ENCODE data around the gene C16orf46. TPM values are rescaled to one million over a fixed set of nuclear protein-coding genes. Genes with fewer than 3 reads are reported as not detected.

C16orf46 gene
- polyA plus RNA-seq, 1 donor from 2014 or later: 8.7 TPM

DNA sequence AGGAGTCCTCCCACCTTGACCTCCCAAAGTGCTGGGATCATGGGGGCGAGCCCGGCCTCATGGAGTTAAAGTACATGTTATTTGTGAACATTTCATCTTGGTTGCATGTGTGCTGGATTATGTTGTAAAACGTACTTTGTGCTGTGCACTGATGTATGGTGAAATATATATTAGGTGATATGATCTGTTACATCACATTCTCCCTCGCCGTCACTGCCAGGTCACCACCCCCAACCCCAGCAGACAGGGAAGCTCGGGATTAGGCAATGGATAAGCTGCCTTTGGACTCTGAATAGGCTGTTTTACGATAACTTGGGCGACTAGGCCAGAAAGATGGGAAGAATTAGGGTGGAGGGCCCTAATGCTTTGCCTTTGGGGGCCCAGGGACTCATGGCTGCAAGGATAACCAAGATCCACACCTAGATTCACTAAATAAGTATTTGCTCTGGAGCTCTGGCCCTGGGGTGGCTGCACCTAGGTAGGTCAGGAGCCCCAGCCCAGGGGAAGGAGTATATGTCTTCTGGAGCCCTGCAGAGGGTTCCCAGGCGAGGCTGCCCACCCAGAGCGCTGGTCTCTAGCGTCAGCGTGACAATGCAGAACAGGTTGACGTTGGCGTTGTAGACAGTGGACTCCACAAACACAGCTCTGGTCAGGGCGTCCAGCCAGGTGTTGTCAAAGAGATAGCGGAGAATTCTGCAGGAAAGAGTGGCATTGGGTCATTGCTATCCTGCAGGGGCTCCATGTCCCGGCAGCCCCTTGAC lies 46.2 kb upstream of the C16orf46 start:
- no peaks in the 10 kb centered on the region for H4K20me1 ChIP-seq (ENCODE audit: insufficient read depth)
- H3K36me3 ChIP-seq (ENCODE audit: insufficient read depth, low read length): no peaks in the 10 kb centered on the region
- H2AFZ ChIP-seq (ENCODE audit: low read depth, low read length): no peak overlapping the region
- H3K27me3 ChIP-seq (ENCODE audit: insufficient read depth, low read depth, low read length): no peaks in the 10 kb centered on the region
- no peaks in the 10 kb centered on the region for H3K9me3 ChIP-seq (ENCODE audit: low read length)
- no peak overlapping the region for H3K9ac ChIP-seq (ENCODE audit: low read length)
- no peak overlapping the region for H3K4me2 ChIP-seq (ENCODE audit: low read length)
- H3K79me2 ChIP-seq (replicated peaks; ENCODE audit: insufficient read depth, low read length): no peaks in the 10 kb centered on the region
- H3K9me2 ChIP-seq (ENCODE audit: insufficient read depth, low read length): no peaks in the 10 kb centered on the region
- no peaks in the 10 kb centered on the region for H3F3A ChIP-seq (ENCODE audit: insufficient read depth, low read length, poor library complexity, severe bottlenecking)
- TF ChIP-seq, protein P1, sequence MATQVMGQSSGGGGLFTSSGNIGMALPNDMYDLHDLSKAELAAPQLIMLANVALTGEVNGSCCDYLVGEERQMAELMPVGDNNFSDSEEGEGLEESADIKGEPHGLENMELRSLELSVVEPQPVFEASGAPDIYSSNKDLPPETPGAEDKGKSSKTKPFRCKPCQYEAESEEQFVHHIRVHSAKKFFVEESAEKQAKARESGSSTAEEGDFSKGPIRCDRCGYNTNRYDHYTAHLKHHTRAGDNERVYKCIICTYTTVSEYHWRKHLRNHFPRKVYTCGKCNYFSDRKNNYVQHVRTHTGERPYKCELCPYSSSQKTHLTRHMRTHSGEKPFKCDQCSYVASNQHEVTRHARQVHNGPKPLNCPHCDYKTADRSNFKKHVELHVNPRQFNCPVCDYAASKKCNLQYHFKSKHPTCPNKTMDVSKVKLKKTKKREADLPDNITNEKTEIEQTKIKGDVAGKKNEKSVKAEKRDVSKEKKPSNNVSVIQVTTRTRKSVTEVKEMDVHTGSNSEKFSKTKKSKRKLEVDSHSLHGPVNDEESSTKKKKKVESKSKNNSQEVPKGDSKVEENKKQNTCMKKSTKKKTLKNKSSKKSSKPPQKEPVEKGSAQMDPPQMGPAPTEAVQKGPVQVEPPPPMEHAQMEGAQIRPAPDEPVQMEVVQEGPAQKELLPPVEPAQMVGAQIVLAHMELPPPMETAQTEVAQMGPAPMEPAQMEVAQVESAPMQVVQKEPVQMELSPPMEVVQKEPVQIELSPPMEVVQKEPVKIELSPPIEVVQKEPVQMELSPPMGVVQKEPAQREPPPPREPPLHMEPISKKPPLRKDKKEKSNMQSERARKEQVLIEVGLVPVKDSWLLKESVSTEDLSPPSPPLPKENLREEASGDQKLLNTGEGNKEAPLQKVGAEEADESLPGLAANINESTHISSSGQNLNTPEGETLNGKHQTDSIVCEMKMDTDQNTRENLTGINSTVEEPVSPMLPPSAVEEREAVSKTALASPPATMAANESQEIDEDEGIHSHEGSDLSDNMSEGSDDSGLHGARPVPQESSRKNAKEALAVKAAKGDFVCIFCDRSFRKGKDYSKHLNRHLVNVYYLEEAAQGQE (IDR thresholded peaks at IDR 0.05; ENCODE audit: borderline replicate concordance): no peak
- TF ChIP-seq, protein P2, sequence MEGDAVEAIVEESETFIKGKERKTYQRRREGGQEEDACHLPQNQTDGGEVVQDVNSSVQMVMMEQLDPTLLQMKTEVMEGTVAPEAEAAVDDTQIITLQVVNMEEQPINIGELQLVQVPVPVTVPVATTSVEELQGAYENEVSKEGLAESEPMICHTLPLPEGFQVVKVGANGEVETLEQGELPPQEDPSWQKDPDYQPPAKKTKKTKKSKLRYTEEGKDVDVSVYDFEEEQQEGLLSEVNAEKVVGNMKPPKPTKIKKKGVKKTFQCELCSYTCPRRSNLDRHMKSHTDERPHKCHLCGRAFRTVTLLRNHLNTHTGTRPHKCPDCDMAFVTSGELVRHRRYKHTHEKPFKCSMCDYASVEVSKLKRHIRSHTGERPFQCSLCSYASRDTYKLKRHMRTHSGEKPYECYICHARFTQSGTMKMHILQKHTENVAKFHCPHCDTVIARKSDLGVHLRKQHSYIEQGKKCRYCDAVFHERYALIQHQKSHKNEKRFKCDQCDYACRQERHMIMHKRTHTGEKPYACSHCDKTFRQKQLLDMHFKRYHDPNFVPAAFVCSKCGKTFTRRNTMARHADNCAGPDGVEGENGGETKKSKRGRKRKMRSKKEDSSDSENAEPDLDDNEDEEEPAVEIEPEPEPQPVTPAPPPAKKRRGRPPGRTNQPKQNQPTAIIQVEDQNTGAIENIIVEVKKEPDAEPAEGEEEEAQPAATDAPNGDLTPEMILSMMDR (IDR thresholded peaks at IDR 0.05; ENCODE audit: poor library complexity, severe bottlenecking): no peak
- TF ChIP-seq TAF1 (IDR thresholded peaks at IDR 0.05; ENCODE audit: low read depth): no peak
- TF ChIP-seq EZH2 (IDR thresholded peaks at IDR 0.05; ENCODE audit: borderline replicate concordance, insufficient read depth, low read length, poor library complexity, severe bottlenecking): no peak
- no peak for TF ChIP-seq SMC3 (conservative IDR thresholded peaks at IDR 0.05; ENCODE audit: poor library complexity)
- TF ChIP-seq POLR2AphosphoS5 (IDR thresholded peaks at IDR 0.05): no peak
- TF ChIP-seq RAD21 (conservative IDR thresholded peaks at IDR 0.05): no peak
- no peak for TF ChIP-seq EP300 (conservative IDR thresholded peaks at IDR 0.05; ENCODE audit: poor library complexity, severe bottlenecking)
- no peak for TF ChIP-seq MXI1 (conservative IDR thresholded peaks at IDR 0.05; ENCODE audit: poor library complexity, severe bottlenecking)
- no peak overlapping the region for H3K27ac ChIP-seq (ENCODE audit: low read length)
- H3K4me3 ChIP-seq (ENCODE audit: low read length): no peak overlapping the region

DNA sequence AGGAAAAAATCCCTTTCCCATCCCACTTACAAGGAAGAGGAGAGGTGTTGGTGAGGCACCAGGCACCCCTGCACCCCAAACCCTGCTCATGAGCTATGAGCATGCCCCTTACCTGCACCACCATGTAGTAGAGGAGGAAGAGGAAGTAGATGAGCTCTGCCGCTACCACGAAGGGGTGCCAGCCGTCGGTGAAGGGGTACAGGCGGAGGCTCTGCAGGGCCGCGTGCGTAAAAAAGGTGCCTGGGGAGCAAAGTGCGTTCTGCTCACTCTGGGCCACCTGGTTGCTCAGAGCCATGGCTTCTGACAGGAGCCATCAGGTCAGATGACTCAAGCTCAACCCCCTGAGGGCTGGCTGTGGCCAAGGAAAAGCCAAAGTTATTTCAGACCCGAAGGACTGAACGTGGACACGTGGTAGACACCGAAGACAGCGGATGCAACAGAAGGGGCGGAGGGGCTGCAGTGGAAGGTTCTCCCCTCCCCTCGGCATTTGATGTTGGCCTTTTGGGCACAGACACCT lies 44.5 kb upstream of the C16orf46 start:
- Histone ChIP-seq H3K9me2 (ENCODE audit: insufficient read depth, low read length) (no peaks in the 10 kb centered on the region), H3K4me2 (ENCODE audit: low read length) (no peak overlapping the region), H3K79me2 (replicated peaks; ENCODE audit: insufficient read depth, low read length) (no peaks in the 10 kb centered on the region), H3K4me3 (ENCODE audit: low read length) (no peak overlapping the region), H3K27me3 (ENCODE audit: insufficient read depth, low read depth, low read length) (no peaks in the 10 kb centered on the region), H2AFZ (ENCODE audit: low read depth, low read length) (no peak overlapping the region), H3K27ac (ENCODE audit: low read length) (no peak overlapping the region), H3K36me3 (ENCODE audit: insufficient read depth, low read length) (no peaks in the 10 kb centered on the region), H3K9ac (ENCODE audit: low read length) (no peak overlapping the region), H3K9me3 (ENCODE audit: low read length) (no peaks in the 10 kb centered on the region), H4K20me1 (ENCODE audit: insufficient read depth) (no peaks in the 10 kb centered on the region), H3F3A (ENCODE audit: insufficient read depth, low read length, poor library complexity, severe bottlenecking) (no peaks in the 10 kb centered on the region)
- TF ChIP-seq TAF1 (IDR thresholded peaks at IDR 0.05; ENCODE audit: low read depth) (no peak), MXI1 (conservative IDR thresholded peaks at IDR 0.05; ENCODE audit: poor library complexity, severe bottlenecking) (no peak), EZH2 (IDR thresholded peaks at IDR 0.05; ENCODE audit: borderline replicate concordance, insufficient read depth, low read length, poor library complexity, severe bottlenecking) (no peak), POLR2AphosphoS5 (IDR thresholded peaks at IDR 0.05) (no peak), EP300 (conservative IDR thresholded peaks at IDR 0.05; ENCODE audit: poor library complexity, severe bottlenecking) (no peak), SMC3 (conservative IDR thresholded peaks at IDR 0.05; ENCODE audit: poor library complexity) (no peak), RAD21 (conservative IDR thresholded peaks at IDR 0.05) (no peak)
- TF ChIP-seq, protein P1 (IDR thresholded peaks at IDR 0.05; ENCODE audit: borderline replicate concordance): no peak
- TF ChIP-seq, protein P2 (IDR thresholded peaks at IDR 0.05; ENCODE audit: poor library complexity, severe bottlenecking): no peak

All from neural cell (in vitro differentiated cells).